Transverse colon (tissue), 3 donors: Measurements from ENCODE around the gene SNRPA1.

Experiments
- CTCF ChIP-seq, 5 experiments: fragments of 200-600 bp in 3 of 5; fragments of 450-650 bp in 2 of 5; sonication (generic) in 3 of 5; IDR thresholded peaks; 1 replicate in 2 of 5; 2 replicates in 3 of 5; pipeline ENCODE4 v1.5.1; 2016 to 2017; ENCODE audit warnings: antibody characterized with exemption in 5 of 5, inconsistent platforms in 3 of 5, mild to moderate bottlenecking in 2 of 5, moderate library complexity in 1 of 5
- POLR2A ChIP-seq: fragments of 450-650 bp; IDR thresholded peaks from one replicate; pipeline ENCODE4 v1.6.1; 2016; ENCODE audit warnings: antibody characterized with exemption, mild to moderate bottlenecking, moderate library complexity

DNA sequence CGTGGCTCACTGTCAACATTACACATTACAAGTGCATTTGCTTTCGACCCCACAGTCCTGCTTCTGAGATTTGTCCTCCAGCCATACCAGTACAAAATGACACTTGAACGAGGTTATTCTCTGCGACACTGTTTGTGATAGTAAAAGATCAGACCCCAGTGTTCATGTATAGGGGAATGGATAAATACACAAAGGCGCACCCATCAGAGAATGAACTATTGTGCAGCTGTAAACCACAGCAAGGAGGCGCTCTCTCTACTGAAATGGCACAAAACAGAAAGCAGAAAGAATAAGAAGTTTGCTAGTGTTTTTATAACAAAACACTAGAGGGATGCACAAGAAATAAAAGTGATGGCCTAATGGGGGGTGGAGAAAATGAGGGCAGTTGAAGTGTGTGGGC is 38.3 kb downstream of the SNRPA1 start:
- TF ChIP-seq CTCF (IDR thresholded peaks at IDR 0.05) = peak in 3 of 5 experiments; percentile 21 to 25 (median 23)
- no peak for TF ChIP-seq POLR2A
